HEK293T (cell line): Measurements from ENCODE around the gene POLR2I.

ENCODE experiments used
- BHLHE40 ChIP-seq: fragments of 450-650 bp; IDR thresholded peaks from 2 replicates; pipeline ENCODE4 v1.6.1; 2016; ENCODE audit warnings: mild to moderate bottlenecking, moderate library complexity, borderline replicate concordance
- SP1 ChIP-seq: fragments of 450-650 bp; IDR thresholded peaks from 2 replicates; pipeline ENCODE4 v1.6.1; 2017

- no peak for TF ChIP-seq SP1
- TF ChIP-seq BHLHE40 = no peak
Measured at GRCh38 chr19:36150586-36150985, 35.9 kb upstream of the POLR2I start.
